Mesendoderm (in vitro differentiated cells): ENCODE results near the gene TNFRSF14.

Source experiments
- DNase-seq: peaks from one replicate; pipeline ENCODE4 v3.0.0; 2013
- H2AK5ac ChIP-seq: 2 replicates; pipeline ENCODE4 v1.6.1; 2013; ENCODE audit warnings: low read length, inconsistent platforms
- H2BK120ac ChIP-seq: 2 replicates; pipeline ENCODE4 v1.6.1; 2013; ENCODE audit warnings: low read depth, mild to moderate bottlenecking, low read length, moderate library complexity, mixed read lengths
- H2BK15ac ChIP-seq: replicated peaks from 2 replicates; pipeline ENCODE4 v1.6.1; 2013; ENCODE audit warnings: low read depth, mild to moderate bottlenecking, moderate library complexity
- H2BK5ac ChIP-seq: 2 replicates; pipeline ENCODE4 v1.6.1; 2013; ENCODE audit warnings: low read length, inconsistent platforms
- H3K18ac ChIP-seq: 2 replicates; pipeline ENCODE4 v1.6.1; 2013; ENCODE audit warnings: mild to moderate bottlenecking, low read length, mixed read lengths
- H3K23ac ChIP-seq: one replicate; pipeline ENCODE4 v1.6.1; 2013; ENCODE audit warnings: low read length
- H3K27ac ChIP-seq: 2 replicates; pipeline ENCODE4 v1.5.1; 2013; ENCODE audit warnings: low read depth, mild to moderate bottlenecking, inconsistent platforms, low read length, moderate library complexity
- H3K27me3 ChIP-seq: 2 replicates; pipeline ENCODE4 v1.6.1; 2013; ENCODE audit warnings: low read length, control low read depth, mild to moderate bottlenecking, inconsistent platforms; ENCODE audit not compliant: insufficient read depth, poor library complexity
- H3K36me3 ChIP-seq: 2 replicates; pipeline ENCODE4 v1.6.1; 2013; ENCODE audit warnings: low read length, inconsistent platforms; ENCODE audit not compliant: control insufficient read depth, insufficient read depth
- H3K4ac ChIP-seq: one replicate; pipeline ENCODE4 v1.6.1; 2013; ENCODE audit warnings: low read depth, mild to moderate bottlenecking, low read length, moderate library complexity
- H3K4me1 ChIP-seq: 2 replicates; pipeline ENCODE4 v1.6.1; 2013; ENCODE audit warnings: low read depth, low read length, inconsistent platforms; ENCODE audit not compliant: control insufficient read depth
- H3K4me2 ChIP-seq: 2 replicates; pipeline ENCODE4 v1.6.1; 2013; ENCODE audit warnings: low read length
- H3K4me3 ChIP-seq: 2 replicates; pipeline ENCODE4 v1.5.1; 2013; ENCODE audit warnings: mild to moderate bottlenecking, low read length
- H3K56ac ChIP-seq: one replicate; pipeline ENCODE4 v1.6.1; 2013; ENCODE audit warnings: low read length
- H3K79me1 ChIP-seq: 2 replicates; pipeline ENCODE4 v1.6.1; 2013; ENCODE audit warnings: low read length, inconsistent platforms
- H3K79me2 ChIP-seq: 2 replicates; pipeline ENCODE4 v1.6.1; 2013; ENCODE audit warnings: mild to moderate bottlenecking, low read length; ENCODE audit not compliant: control insufficient read depth, insufficient read depth
- H3K9ac ChIP-seq: 2 replicates; pipeline ENCODE4 v1.6.1; 2013; ENCODE audit warnings: low read length, inconsistent platforms
- H4K5ac ChIP-seq: one replicate; pipeline ENCODE4 v1.6.1; 2013; ENCODE audit warnings: low read length
- H4K8ac ChIP-seq: one replicate; pipeline ENCODE4 v1.6.1; 2013; ENCODE audit warnings: low read depth, mild to moderate bottlenecking, control low read depth, low read length, moderate library complexity
- WGBS: extraction: QIAGEN DNeasy Blood & Tissue Kit; methylation state at CpG from one replicate; pipeline ENCODE4 v1.1.7; 2013; ENCODE audit warnings: low lambda C conversion rate, missing lambda C conversion rate; ENCODE audit not compliant: insufficient coverage; ENCODE audit errors: extremely low coverage; 5-methylcytosine and 5-hydroxymethylcytosine counted together

TNFRSF14 gene

DNA sequence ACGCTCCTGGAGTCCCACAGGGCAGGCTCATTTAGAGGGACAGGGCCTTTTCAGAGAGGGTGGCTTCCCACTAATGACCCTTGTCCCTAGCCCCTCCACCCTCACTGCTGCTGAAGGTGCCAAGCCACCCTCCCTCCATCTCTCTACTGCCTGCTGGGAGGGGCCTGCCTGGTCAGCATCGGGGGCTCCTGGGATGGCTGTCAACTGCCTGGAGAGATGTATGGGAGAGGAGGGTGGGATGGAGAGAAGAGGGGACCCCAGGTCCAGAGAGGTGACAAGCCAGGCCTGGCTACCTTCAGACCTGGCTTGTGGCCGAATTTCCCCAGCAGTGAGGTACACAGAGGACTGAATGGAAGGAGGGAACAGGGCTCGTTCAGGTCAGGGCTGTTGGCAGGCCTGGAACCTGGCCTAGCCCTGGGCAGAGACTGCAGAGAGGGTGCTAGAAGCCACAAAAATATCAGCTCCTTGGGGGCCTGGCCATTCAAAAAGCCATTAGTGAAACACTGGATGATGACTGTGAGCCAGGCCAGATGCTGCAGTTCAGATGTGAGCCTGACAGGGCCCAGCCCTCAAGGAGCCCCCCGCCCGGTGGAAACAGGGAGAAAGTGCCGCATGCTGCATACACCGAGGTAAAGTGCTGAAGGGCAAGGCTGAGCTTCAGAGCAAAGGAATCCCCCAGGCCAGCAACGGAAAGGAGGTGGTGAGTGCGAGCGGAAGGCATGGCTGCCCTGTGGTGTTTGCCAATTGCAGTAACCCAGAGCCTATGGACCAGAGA is 56.6 kb downstream of the TNFRSF14 start:
- Histone ChIP-seq H4K5ac (no peak overlapping the region), H2AK5ac (no peak overlapping the region), H3K4ac (no peak overlapping the region), H3K27ac (no peak overlapping the region), H3K4me1 (no peaks in the 10 kb centered on the region), H3K79me2 (no peaks in the 10 kb centered on the region), H3K27me3 (no peaks in the 10 kb centered on the region), H2BK120ac (no peak overlapping the region), H3K4me3 (no peak overlapping the region), H3K23ac (no peak overlapping the region), H2BK5ac (no peak overlapping the region), H3K4me2 (no peak overlapping the region), H2BK15ac (no peak overlapping the region), H3K18ac (no peak overlapping the region), H4K8ac (no peak overlapping the region), H3K56ac (no peak overlapping the region), H3K9ac (no peak overlapping the region), H3K79me1 (no peaks in the 10 kb centered on the region), H3K36me3 (no peaks in the 10 kb centered on the region)
- WGBS = no CpG with 5 or more reads among the region's 11 CpGs
- DNase-seq = no peak
